ENCODE measurements around the gene HLA-DQB1. TPM values are rescaled to one million over a fixed set of nuclear protein-coding genes. Genes with fewer than 3 reads are reported as not detected.

Gene HLA-DQB1
- total RNA-seq, 4 donors from 2014 or later = 0.14 to 1.9 (median 1.1) TPM; not detected in 1

- Histone ChIP-seq H3K27me3 (peaks cover 3% of the 10 kb centered on the region), H3K27ac (no peak overlapping the region), H3K4me1 (no peaks in the 10 kb centered on the region), H3K4me3 (no peak overlapping the region), H3K36me3 (no peaks in the 10 kb centered on the region), H3K9me3 (peaks cover 0 to 8% of the 10 kb centered on the region in 2 donors)
- WGBS, 2 donors (ENCODE audit: low coverage in 1 of 2) = 0 to 24% methylated on average over 1 to 5 of the region's 5 CpGs
- TF ChIP-seq POLR2A (IDR thresholded peaks at IDR 0.05) = no peak
- TF ChIP-seq POLR2AphosphoS5 (IDR thresholded peaks at IDR 0.05) = no peak
- DNase-seq = peak; percentile 26
- intact Hi-C loops (cut with DNase I; ENCODE audit: low total_unique reads) = no loop called here
- in situ Hi-C loops (cut with MboI; ENCODE audit: low pct_ligation_motif_present in 1 of 4, low pct_unique_long_range_greater_than_20kb in 1 of 4, low sequenced_read_pairs in 3 of 4) = no loop called here
Observed at GRCh38 chr6:32668226-32668747, 1.8 kb upstream of the HLA-DQB1 start.

- intact Hi-C loops (cut with DNase I; ENCODE audit: low total_unique reads) (loop anchor here (2.0 kb wide), 1 partner anchor 95 kb away; no protein-coding TSS in a partner anchor), in situ Hi-C loops (cut with MboI; ENCODE audit: low pct_ligation_motif_present in 1 of 4, low pct_unique_long_range_greater_than_20kb in 1 of 4, low sequenced_read_pairs in 3 of 4) (no loop called here)
- Histone ChIP-seq H3K27ac (no peak overlapping the region), H3K27me3 (peaks cover 3% of the 10 kb centered on the region), H3K36me3 (no peaks in the 10 kb centered on the region), H3K9me3 (no peaks in the 10 kb centered on the region), H3K4me3 (no peak overlapping the region), H3K4me1 (no peaks in the 10 kb centered on the region)
- WGBS, 2 donors (ENCODE audit: low coverage in 1 of 2) = 15 to 18% methylated on average over 2 to 3 of the region's 3 CpGs
- TF ChIP-seq CTCF (IDR thresholded peaks at IDR 0.05) (no peak), EP300 (IDR thresholded peaks at IDR 0.05; ENCODE audit: low read depth) (no peak), POLR2A (IDR thresholded peaks at IDR 0.05) (no peak), POLR2AphosphoS5 (IDR thresholded peaks at IDR 0.05) (no peak)
- no peak for DNase-seq
Observed at GRCh38 chr6:32665661-32666060, 796 bp downstream of the HLA-DQB1 start.

GRCh38 chr6:32664827-32665362 is 1.6 kb downstream of the HLA-DQB1 start:
- DNase-seq = peak; percentile 40
- TF ChIP-seq CTCF (IDR thresholded peaks at IDR 0.05) (no peak), EP300 (IDR thresholded peaks at IDR 0.05; ENCODE audit: low read depth) (no peak), POLR2A (IDR thresholded peaks at IDR 0.05) (no peak), POLR2AphosphoS5 (IDR thresholded peaks at IDR 0.05) (no peak)
- no peaks in the 10 kb centered on the region for H3K4me1 ChIP-seq
- H3K36me3 ChIP-seq = no peaks in the 10 kb centered on the region
- 30% methylated on average over 20 of the region's 47 CpGs; no CpG with 5 or more reads in 1 of the 2 donors for WGBS, 2 donors (ENCODE audit: low coverage in 1 of 2)
- no peaks in the 10 kb centered on the region for H3K9me3 ChIP-seq
- no peak overlapping the region for H3K4me3 ChIP-seq
- H3K27ac ChIP-seq = no peak overlapping the region
- H3K27me3 ChIP-seq = peaks cover 3% of the 10 kb centered on the region
- in situ Hi-C loops (cut with MboI; ENCODE audit: low pct_ligation_motif_present in 1 of 4, low pct_unique_long_range_greater_than_20kb in 1 of 4, low sequenced_read_pairs in 3 of 4) (loop anchor here in 3 of 4 donors (5.0 kb wide), 1 partner anchor 97 kb away; the partner anchor contains the start of gene HLA-DQB2 (in 3 of the 3)), intact Hi-C loops (cut with DNase I; ENCODE audit: low total_unique reads) (loop anchor here (2.0 kb wide), 1 partner anchor 96 kb away; no protein-coding TSS in a partner anchor)

- Histone ChIP-seq H3K9me3 (no peaks in the 10 kb centered on the region), H3K27me3 (no peaks in the 10 kb centered on the region), H3K36me3 (no peaks in the 10 kb centered on the region), H3K4me1 (no peaks in the 10 kb centered on the region), H3K4me3 (no peak overlapping the region), H3K27ac (no peak overlapping the region)
- in situ Hi-C loops (cut with MboI; ENCODE audit: low pct_ligation_motif_present in 1 of 4, low pct_unique_long_range_greater_than_20kb in 1 of 4, low sequenced_read_pairs in 3 of 4) = loop anchor here in 3 of 4 donors (5.0 kb wide), 1 partner anchor 98 kb away; the partner anchor contains the start of gene HLA-DQB2 (in 3 of the 3)
- TF ChIP-seq EP300 (IDR thresholded peaks at IDR 0.05; ENCODE audit: low read depth) = no peak
- no peak for TF ChIP-seq POLR2AphosphoS5 (IDR thresholded peaks at IDR 0.05)
- no peak for TF ChIP-seq POLR2A (IDR thresholded peaks at IDR 0.05)
- DNase-seq = no peak
- no CpG with 5 or more reads among the region's 26 CpGs for WGBS, 2 donors (ENCODE audit: low coverage in 1 of 2)
- intact Hi-C loops (cut with DNase I; ENCODE audit: low total_unique reads) = loop anchor here (2.0 kb wide), 1 partner anchor 96 kb away; no protein-coding TSS in a partner anchor
Observed at GRCh38 chr6:32664354-32664753, 2.1 kb downstream of the HLA-DQB1 start.

GRCh38 chr6:32662836-32663235 is 3.6 kb downstream of the HLA-DQB1 start:
- Histone ChIP-seq H3K4me1 (no peaks in the 10 kb centered on the region), H3K4me3 (no peak overlapping the region), H3K36me3 (no peaks in the 10 kb centered on the region), H3K9me3 (no peaks in the 10 kb centered on the region), H3K27ac (no peak overlapping the region), H3K27me3 (no peaks in the 10 kb centered on the region)
- TF ChIP-seq POLR2AphosphoS5 (IDR thresholded peaks at IDR 0.05) (no peak), EP300 (IDR thresholded peaks at IDR 0.05; ENCODE audit: low read depth) (no peak)
- DNase-seq = no peak
- 0 to 17% methylated on average over 1 to 5 of the region's 5 CpGs for WGBS, 2 donors (ENCODE audit: low coverage in 1 of 2)
- intact Hi-C loops (cut with DNase I; ENCODE audit: low total_unique reads) (no loop called here), in situ Hi-C loops (cut with MboI; ENCODE audit: low pct_ligation_motif_present in 1 of 4, low pct_unique_long_range_greater_than_20kb in 1 of 4, low sequenced_read_pairs in 3 of 4) (loop anchor here in 3 of 4 donors (5.0 kb wide), 1 partner anchor 99 kb away; the partner anchor contains the start of gene HLA-DQB2 (in 3 of the 3))
